Right cardiac atrium (tissue), 5 donors: Measurements from ENCODE around the gene UNC93B1. TPM values are rescaled to one million over a fixed set of nuclear protein-coding genes. Genes with fewer than 3 reads are reported as not detected.

Experiments used
- microRNA-seq, 2 donors: library from miRNA; unstranded; fragments of <30 nt; microRNA quantifications; one replicate each; pipeline ENCODE4 v1.2.0, GENCODE V29; 2020 to 2021
- polyA plus RNA-seq: library from polyadenylated mRNA; stranded (reverse); fragments of 200-250 nt; gene quantifications from one replicate; pipeline ENCODE4 v1.2.3, GENCODE V29; 2013
- total RNA-seq, 4 donors: library from RNA; stranded (reverse); fragmentation: NEBNext Ultra II Directional; extraction: Animal tissue kit (Norgen Biotek cat#: 25700); gene quantifications; one replicate each; pipeline ENCODE4 v1.2.1, GENCODE V29; 2021
- donor health status: healthy with polysubstance abuse.
- donor health status: DM: no; HTN: yes; CAD: no.
- donor health status: DM: no; HTN: no; CAD: no.
- donor health status: DM: no; HTN: yes; CAD: no; lungs with severe emphysema.
- donor health status: DM: yes; HTN: yes; CAD: no.

Gene UNC93B1
- total and polyA plus RNA-seq, 5 donors, result 6.9 to 13.2 (median 11.5) TPM

Small RNAs within 50 kb of the gene (microRNA-seq; reads per million reads assigned to microRNA genes)
- gene MIR4691 (0 to 0.42 reads per million in 2 donors), gene MIR6753 (0 reads per million in 2 donors), gene MIR7113 (0.54 to 3.8 reads per million in 2 donors)

Other genes with a start within 250 kb of the UNC93B1 start
- 1 to 10 TPM; 3.8 to 5.7 (median 4.9) TPM for gene ALDH3B1, start 6.2 kb upstream of the UNC93B1 start, total RNA-seq
- 2.9 TPM for gene ALDH3B1, start 6.2 kb upstream of the UNC93B1 start, polyA plus RNA-seq
- gene NDUFS8, start 26.6 kb upstream of the UNC93B1 start, total RNA-seq, result 100 to 1,000 TPM; 334 to 454 (median 391) TPM
- gene NDUFS8, start 26.6 kb upstream of the UNC93B1 start, polyA plus RNA-seq, result 642 TPM
- gene TCIRG1, start 34.9 kb upstream of the UNC93B1 start, total RNA-seq, result 10 to 100 TPM; 23.4 to 40.2 (median 36.6) TPM
- gene TCIRG1, start 34.9 kb upstream of the UNC93B1 start, polyA plus RNA-seq, result 38.3 TPM
- gene CHKA, start 117.3 kb upstream of the UNC93B1 start, total RNA-seq, result 10 to 100 TPM in 2 of 4 donors, 1 to 10 TPM in 2; 8.7 to 11.1 (median 9.7) TPM
- 10.9 TPM for gene CHKA, start 117.3 kb upstream of the UNC93B1 start, polyA plus RNA-seq
- gene KMT5B, start 209.2 kb upstream of the UNC93B1 start, total RNA-seq, result 10 to 100 TPM; 28.2 to 31.4 (median 30.6) TPM
- gene KMT5B, start 209.2 kb upstream of the UNC93B1 start, polyA plus RNA-seq, result 14.2 TPM